Stimulated activated naive CD8-positive, alpha-beta T cell treated with anti-CD3 and anti-CD28 coated beads, Interleukin-15, Interleukin-2, amounts not matched to agents 100 U/mL and 50 U/mL, for 24 hours (primary cell): ENCODE data around the gene PES1.
"Not testable (repeated sequence)": the region's sequence is repeated elsewhere in the genome, so short reads cannot be mapped to it uniquely, and the experiment has no call there.

Experiments used
- ATAC-seq: fragments of 150-1000 bp; cut with Tn5 transposase; one replicate; pipeline ENCODE4 v1.10.0; 2021
- DNase-seq: peaks from one replicate; pipeline ENCODE4 v3.0.0; 2021

PES1 gene

DNA sequence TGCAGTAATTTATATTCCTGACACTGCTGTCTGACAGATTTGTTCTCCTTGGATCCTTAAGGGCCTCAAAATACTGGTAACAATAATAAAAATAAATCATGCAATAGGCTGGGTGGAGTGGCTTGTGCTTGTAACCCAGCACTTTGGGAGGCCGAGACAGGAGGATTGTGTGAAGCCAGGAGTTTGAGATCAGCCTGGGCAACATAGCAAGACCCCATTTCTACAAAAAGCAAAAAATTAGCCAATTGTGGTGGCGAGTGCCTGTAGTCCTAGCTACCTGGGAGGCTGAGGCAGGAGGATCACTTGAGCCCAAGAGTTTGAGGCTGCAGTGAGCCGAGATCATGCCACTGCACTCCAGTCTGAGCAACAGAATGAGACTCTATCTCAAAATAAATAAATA lies 39.9 kb downstream of the PES1 start:
- DNase-seq, ATAC-seq: not testable (repeated sequence)

- ATAC-seq (no peak), DNase-seq (no peak)
Observed at GRCh38 chr22:30547188-30547587, 44.5 kb downstream of the PES1 start.

DNA sequence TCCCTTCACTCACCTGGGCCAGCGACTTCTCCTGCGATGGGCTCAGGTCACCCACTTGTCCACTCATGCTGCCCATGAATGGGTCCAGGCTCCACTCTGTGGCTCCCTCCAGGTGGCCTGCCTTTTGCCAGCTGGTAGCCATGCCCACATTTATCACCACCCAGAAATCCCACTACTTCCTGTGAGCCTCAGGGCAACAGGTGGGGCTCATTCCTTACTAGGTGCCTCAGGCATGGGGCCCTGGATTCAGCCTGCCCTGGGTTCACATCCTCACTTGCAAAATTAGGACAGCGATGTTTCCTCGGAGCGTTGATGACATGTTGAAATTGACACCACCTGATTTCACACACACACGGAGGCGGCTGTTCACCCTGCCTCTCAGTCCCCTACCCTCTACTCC lies 45.1 kb downstream of the PES1 start, which contains the start of gene SEC14L6:
SEC14L6 (minus strand) TSS at position 126 of the 400 bp plus-strand sequence; CDS start at position 67, 59 bp downstream.
- DNase-seq: no peak

GRCh38 chr22:30542811-30543188 lies 48.9 kb downstream of the PES1 start:
- ATAC-seq: no peak
- DNase-seq: no peak

More for the DNA sequence above, 45.1 kb downstream of the PES1 start, which contains the start of gene SEC14L6:
- no peak for ATAC-seq

DNA sequence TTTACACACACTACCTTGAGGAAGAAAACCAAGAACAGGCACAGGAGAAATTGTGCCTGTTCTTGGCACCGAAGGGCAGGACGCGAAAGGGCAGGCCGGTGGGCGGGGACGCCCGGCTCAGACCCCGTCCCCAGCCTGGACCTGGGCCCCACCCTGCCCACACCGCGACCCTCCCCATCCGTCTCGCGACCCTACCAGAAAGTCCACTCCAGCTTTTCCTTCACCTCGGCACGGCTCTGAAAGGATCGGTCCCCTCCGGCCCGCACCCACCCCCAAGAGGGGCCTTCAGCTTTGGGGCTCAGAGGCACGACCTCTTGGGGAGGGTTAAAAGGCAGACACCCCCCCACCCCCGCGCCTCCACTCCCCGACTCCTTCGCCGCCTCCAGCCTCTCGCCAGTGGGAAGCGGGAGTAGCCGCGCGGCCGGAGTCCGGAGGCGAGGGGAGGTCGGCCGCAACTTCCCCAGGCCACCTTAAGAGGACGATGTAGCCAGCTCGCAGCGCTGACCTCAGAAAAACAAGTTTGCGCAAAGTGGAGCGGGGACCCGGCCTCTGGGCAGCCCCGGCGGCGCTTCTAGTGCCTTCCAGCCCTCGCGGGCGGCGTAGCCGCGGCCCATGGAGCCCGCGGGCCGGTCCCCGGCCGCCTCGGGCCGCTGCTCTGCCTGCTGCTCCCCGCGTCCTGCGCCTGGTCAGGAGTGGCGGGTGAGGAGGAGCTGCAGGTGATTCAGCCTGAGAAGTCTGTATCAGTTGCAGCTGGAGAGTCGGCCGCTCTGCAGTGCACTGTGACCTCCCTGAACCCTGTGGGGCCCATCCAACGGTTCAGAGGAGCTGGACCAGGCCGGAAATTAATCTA lies 49.5 kb downstream of the PES1 start:
- no peak for DNase-seq

GRCh38 chr22:30541511-30541910 lies 50.2 kb downstream of the PES1 start:
- ATAC-seq, DNase-seq: not testable (repeated sequence)

More for the DNA sequence above, 49.5 kb downstream of the PES1 start:
- ATAC-seq: no peak

DNA sequence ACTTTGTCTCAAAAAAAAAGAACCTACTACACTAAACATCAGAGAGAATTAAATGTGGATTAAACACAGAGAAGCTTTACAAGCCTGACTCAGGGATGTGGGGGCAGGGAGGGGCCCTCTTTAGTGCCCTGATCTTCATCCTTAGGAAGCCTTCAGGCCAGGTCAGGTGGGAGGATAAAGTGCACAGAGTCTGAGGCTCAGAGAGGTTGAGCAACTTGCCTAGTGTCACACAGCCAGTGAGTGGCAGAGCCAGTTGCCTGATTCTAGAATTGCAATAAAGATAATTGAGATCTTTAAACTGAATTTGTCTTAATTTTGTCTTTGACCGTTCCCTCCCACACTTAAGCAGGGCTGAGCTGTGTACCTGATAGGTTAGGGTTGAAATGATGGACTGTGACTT lies 52.3 kb downstream of the PES1 start:
- ATAC-seq (no peak), DNase-seq (no peak)

- ATAC-seq: no peak
Observed at GRCh38 chr22:30538280-30538679, 53.4 kb downstream of the PES1 start.

DNA sequence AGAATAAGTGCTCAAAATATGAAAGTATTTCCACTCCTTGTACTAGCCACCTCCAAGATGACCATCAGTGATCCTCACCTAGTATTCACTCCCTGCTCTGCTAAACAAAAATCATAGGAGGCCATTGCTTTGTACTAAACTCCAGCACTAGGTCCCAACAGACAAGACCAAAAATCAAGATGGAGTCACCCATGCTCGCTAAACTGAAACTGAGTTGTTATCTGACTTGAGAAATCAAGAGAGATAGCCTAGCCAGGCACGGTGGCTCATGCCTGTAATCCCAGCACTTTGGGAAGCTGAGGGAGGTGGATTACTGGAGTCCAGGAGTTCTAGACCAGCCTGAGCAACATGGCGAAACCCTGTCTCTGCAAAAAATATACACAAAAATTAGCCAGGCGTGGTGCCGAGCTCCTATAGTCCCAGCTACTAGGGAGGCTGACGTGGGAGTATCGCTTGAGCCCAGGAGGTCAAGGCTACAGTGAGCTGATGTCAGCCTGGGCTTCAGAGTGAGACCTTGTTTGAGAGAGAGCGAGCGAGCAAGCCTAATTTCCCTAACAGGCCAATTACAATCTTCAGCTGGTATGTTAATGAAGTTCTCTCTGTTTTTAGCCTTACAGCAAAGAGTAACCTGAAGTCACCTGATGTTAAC lies 54.5 kb downstream of the PES1 start:
- ATAC-seq (no peak), DNase-seq (no peak)

More at GRCh38 chr22:30538280-30538679, 53.4 kb downstream of the PES1 start:
- no peak for DNase-seq

- ATAC-seq: no peak
Observed at GRCh38 chr22:30535182-30535581, 56.5 kb downstream of the PES1 start.

DNA sequence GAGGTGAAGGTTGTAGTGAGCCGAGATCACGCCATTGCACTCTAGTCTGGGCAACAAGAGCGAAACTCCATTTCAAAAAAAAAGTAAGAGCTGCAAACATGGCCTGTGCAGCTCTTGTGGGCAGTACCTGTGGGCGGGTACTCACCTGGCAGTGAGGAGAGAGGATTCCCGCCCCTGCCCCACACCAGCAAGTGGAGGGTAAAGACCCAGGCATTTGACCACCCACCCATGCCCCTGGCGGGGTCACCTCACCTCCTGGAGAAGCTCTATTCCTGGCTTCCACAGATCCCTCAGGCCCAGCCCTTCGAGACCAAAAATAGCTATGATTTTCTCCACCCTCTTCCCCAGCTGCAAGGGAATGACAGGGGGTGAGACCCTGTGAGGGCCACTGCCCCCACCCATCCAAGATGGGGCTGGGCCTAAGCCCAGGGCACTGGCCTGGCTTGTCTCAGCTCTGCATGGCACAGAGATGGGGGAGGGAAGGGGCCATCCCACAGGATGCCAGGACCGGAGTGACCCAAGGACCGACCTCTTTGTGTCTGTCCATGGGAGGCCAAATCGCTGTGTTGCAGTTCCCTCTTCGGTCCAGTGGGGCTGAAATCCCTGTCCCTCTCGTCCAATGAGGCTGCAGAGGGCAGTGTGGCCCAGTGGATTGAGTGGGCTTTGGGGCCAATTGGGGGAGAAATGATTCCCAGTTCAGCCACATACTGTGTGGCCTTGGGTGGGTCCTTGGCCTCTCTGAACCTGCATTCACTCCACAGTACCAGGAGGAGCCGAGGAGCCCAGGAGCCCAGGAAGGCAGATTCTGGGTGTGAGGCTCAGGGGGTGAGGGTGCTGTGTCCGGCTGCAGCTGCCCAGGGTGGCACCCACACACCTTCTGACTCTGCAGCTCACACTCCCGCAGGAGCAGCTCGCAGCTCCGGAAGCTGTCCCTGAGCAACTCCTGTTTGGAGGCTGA lies 59.8 kb downstream of the PES1 start:
- DNase-seq (no peak), ATAC-seq (no peak)

More at GRCh38 chr22:30535182-30535581, 56.5 kb downstream of the PES1 start:
- no peak for DNase-seq

- ATAC-seq: no peak
Observed at GRCh38 chr22:30526656-30527055, 65.1 kb downstream of the PES1 start.

More at GRCh38 chr22:30526656-30527055, 65.1 kb downstream of the PES1 start:
- no peak for DNase-seq
